Smooth muscle cell (in vitro differentiated cells): Measurements from ENCODE around the gene TECPR1. TPM values are rescaled to one million over a fixed set of nuclear protein-coding genes. Genes with fewer than 3 reads are reported as not detected.

ENCODE experiments used
- DNase-seq: peaks from one replicate; lab custom pipeline; 2025; ENCODE audit not compliant: unreplicated experiment; lab: John Stamatoyannopoulos, UW
- H2AFZ ChIP-seq: fragments of 200-600 bp; sonication (generic); 2 replicates; pipeline ENCODE4 v1.6.0; 2016; ENCODE audit warnings: antibody characterized with exemption, low read depth, mild to moderate bottlenecking
- H3F3A ChIP-seq: fragments of 200-600 bp; sonication (generic); 2 replicates; pipeline ENCODE4 v1.6.0; 2017; ENCODE audit warnings: antibody characterized with exemption, low read depth
- H3K27ac ChIP-seq: fragments of 200-600 bp; sonication (generic); 2 replicates; pipeline ENCODE4 v1.5.1; 2016; ENCODE audit warnings: low read depth, mild to moderate bottlenecking
- H3K27me3 ChIP-seq: fragments of 200-600 bp; sonication (generic); 2 replicates; pipeline ENCODE4 v1.6.1; 2016; ENCODE audit warnings: low read depth, mild to moderate bottlenecking
- H3K36me3 ChIP-seq: fragments of 200-600 bp; sonication (generic); 2 replicates; pipeline ENCODE4 v1.5.1; 2016; ENCODE audit warnings: low read depth
- H3K4me1 ChIP-seq: fragments of 200-600 bp; sonication (generic); 2 replicates; pipeline ENCODE4 v1.5.1; 2016; ENCODE audit warnings: low read depth
- H3K4me2 ChIP-seq: fragments of 200-600 bp; sonication (generic); 2 replicates; pipeline ENCODE4 v1.6.0; 2016; ENCODE audit warnings: mild to moderate bottlenecking
- H3K4me3 ChIP-seq: fragments of 200-600 bp; sonication (generic); 2 replicates; pipeline ENCODE4 v1.5.1; 2016; ENCODE audit warnings: mild to moderate bottlenecking
- H3K79me2 ChIP-seq: fragments of 200-600 bp; sonication (generic); 2 replicates; pipeline ENCODE4 v1.6.0; 2016; ENCODE audit warnings: low read depth, mild to moderate bottlenecking
- H3K9ac ChIP-seq: fragments of 200-600 bp; sonication (generic); 2 replicates; pipeline ENCODE4 v1.6.0; 2016; ENCODE audit warnings: low read depth
- H3K9me3 ChIP-seq: fragments of 200-600 bp; sonication (generic); replicated peaks from 2 replicates; pipeline ENCODE4 v1.5.1; 2016; ENCODE audit warnings: low read depth
- H4K20me1 ChIP-seq: fragments of 200-600 bp; sonication (generic); 2 replicates; pipeline ENCODE4 v1.6.0; 2016; ENCODE audit warnings: low read depth
- CTCF ChIP-seq: fragments of 200-600 bp; sonication (generic); IDR thresholded peaks from 2 replicates; pipeline ENCODE4 v1.5.1; 2017; ENCODE audit warnings: borderline replicate concordance, mild to moderate bottlenecking, antibody characterized with exemption; ENCODE audit not compliant: insufficient read depth, poor library complexity, severe bottlenecking
- WGBS: methylation state at CpG from one replicate; pipeline ENCODE4 v1.1.7; 2016; ENCODE audit warnings: low lambda C conversion rate; 5-methylcytosine and 5-hydroxymethylcytosine counted together
- polyA plus RNA-seq: library from polyadenylated mRNA; unstranded; fragments of >200 nt; fragmentation: Nextera tagmentation; extraction: Ambion mirVana; gene quantifications from 2 replicates; pipeline ENCODE4 v1.2.1, GENCODE V29; 2016
- total RNA-seq: library from RNA; depleted of rRNA; stranded (reverse); fragments of >200 nt; gene quantifications from 2 replicates; pipeline ENCODE4 v1.2.3, GENCODE V29; 2014

TECPR1 gene
- total and polyA plus RNA-seq, 2 experiments from 2014 or later, result 8.9 to 33.1 TPM

- Histone ChIP-seq H3K4me2 (no peak overlapping the region), H3F3A (no peaks in the 10 kb centered on the region), H3K9ac (no peak overlapping the region), H3K4me1 (no peaks in the 10 kb centered on the region), H2AFZ (no peak overlapping the region), H3K4me3 (no peak overlapping the region), H3K79me2 (no peaks in the 10 kb centered on the region), H4K20me1 (no peaks in the 10 kb centered on the region), H3K9me3 (no peaks in the 10 kb centered on the region), H3K27ac (no peak overlapping the region), H3K27me3 (no peaks in the 10 kb centered on the region), H3K36me3 (no peaks in the 10 kb centered on the region)
- no peak for DNase-seq
- no peak for TF ChIP-seq CTCF
- WGBS, result 97% methylated on average over 20 of the region's 25 CpGs
Measured at GRCh38 chr7:98231493-98232262, 20.4 kb downstream of the TECPR1 start.

GRCh38 chr7:98230746-98231471, 21.1 kb downstream of the TECPR1 start:
- no peaks in the 10 kb centered on the region for H3K27me3 ChIP-seq
- WGBS, result 96% methylated on average over 26 of the region's 30 CpGs
- no peak overlapping the region for H3K27ac ChIP-seq
- no peak overlapping the region for H3K9ac ChIP-seq
- DNase-seq, result no peak
- H3K36me3 ChIP-seq, result no peaks in the 10 kb centered on the region
- H4K20me1 ChIP-seq, result no peaks in the 10 kb centered on the region
- no peaks in the 10 kb centered on the region for H3K79me2 ChIP-seq
- no peaks in the 10 kb centered on the region for H3K9me3 ChIP-seq
- no peak overlapping the region for H2AFZ ChIP-seq
- H3K4me1 ChIP-seq, result no peaks in the 10 kb centered on the region
- no peaks in the 10 kb centered on the region for H3F3A ChIP-seq
- no peak overlapping the region for H3K4me3 ChIP-seq
- no peak overlapping the region for H3K4me2 ChIP-seq
- TF ChIP-seq CTCF, result no peak

GRCh38 chr7:98229991-98230745, 21.9 kb downstream of the TECPR1 start:
- no peak for DNase-seq
- TF ChIP-seq CTCF, result no peak
- Histone ChIP-seq H2AFZ (no peak overlapping the region), H3K4me1 (no peaks in the 10 kb centered on the region), H3K27me3 (no peaks in the 10 kb centered on the region), H3F3A (no peaks in the 10 kb centered on the region), H4K20me1 (no peaks in the 10 kb centered on the region), H3K79me2 (no peaks in the 10 kb centered on the region), H3K9me3 (no peaks in the 10 kb centered on the region), H3K4me3 (no peak overlapping the region), H3K4me2 (no peak overlapping the region), H3K9ac (no peak overlapping the region), H3K27ac (no peak overlapping the region), H3K36me3 (no peaks in the 10 kb centered on the region)
- WGBS, result 94% methylated on average over 17 of the region's 17 CpGs
